MM.1S (cell line): ENCODE measurements around the gene CYP24A1.

Source experiments
- DNase-seq: peaks from one replicate; pipeline ENCODE4 v3.0.0-alpha.2; 2015
- H2AFZ ChIP-seq: fragments of 300-600 bp; sonication (generic); 2 replicates; pipeline ENCODE4 v1.6.0; 2016; ENCODE audit warnings: antibody characterized with exemption, low read length
- H3F3A ChIP-seq: fragments of 300-600 bp; sonication (generic); 2 replicates; pipeline ENCODE4 v1.6.1; 2016; ENCODE audit warnings: mild to moderate bottlenecking, antibody characterized with exemption, low read length, moderate library complexity, mixed read lengths; ENCODE audit not compliant: insufficient read depth
- H3K27ac ChIP-seq: fragments of 300-600 bp; sonication (generic); 2 replicates; pipeline ENCODE4 v1.5.1; 2016; ENCODE audit warnings: mild to moderate bottlenecking, low read length
- H3K27me3 ChIP-seq: fragments of 300-600 bp; sonication (generic); replicated peaks from 2 replicates; pipeline ENCODE4 v1.6.0; 2016; ENCODE audit warnings: low read length; ENCODE audit not compliant: insufficient read depth
- H3K36me3 ChIP-seq: fragments of 300-600 bp; sonication (generic); replicated peaks from 2 replicates; pipeline ENCODE4 v1.6.1; 2016; ENCODE audit warnings: mild to moderate bottlenecking, low read length, mixed read lengths; ENCODE audit not compliant: insufficient read depth
- H3K4me1 ChIP-seq: fragments of 300-600 bp; sonication (generic); 2 replicates; pipeline ENCODE4 v1.6.1; 2016; ENCODE audit warnings: low read length, mixed read lengths
- H3K4me2 ChIP-seq: fragments of 300-600 bp; sonication (generic); 2 replicates; pipeline ENCODE4 v1.6.0; 2016; ENCODE audit warnings: low read depth, low read length
- H3K4me3 ChIP-seq: fragments of 300-600 bp; sonication (generic); 2 replicates; pipeline ENCODE4 v1.5.1; 2016; ENCODE audit warnings: low read length, mixed read lengths
- H3K79me2 ChIP-seq: fragments of 300-600 bp; sonication (generic); 2 replicates; pipeline ENCODE4 v1.6.1; 2016; ENCODE audit warnings: mixed run types, low read length, mixed read lengths
- H3K9ac ChIP-seq: fragments of 300-600 bp; sonication (generic); 2 replicates; pipeline ENCODE4 v1.6.1; 2016; ENCODE audit warnings: low read length, mixed read lengths
- H3K9me2 ChIP-seq: fragments of 300-600 bp; sonication (generic); replicated peaks from 2 replicates; pipeline ENCODE4 v1.6.1; 2016; ENCODE audit warnings: mild to moderate bottlenecking, low read length, mixed read lengths; ENCODE audit not compliant: insufficient read depth
- H3K9me3 ChIP-seq: fragments of 300-600 bp; sonication (generic); replicated peaks from 2 replicates; pipeline ENCODE4 v1.6.1; 2016; ENCODE audit warnings: mild to moderate bottlenecking, low read length, mixed read lengths; ENCODE audit not compliant: insufficient read depth
- H4K20me1 ChIP-seq: fragments of 300-600 bp; sonication (generic); 2 replicates; pipeline ENCODE4 v1.6.1; 2016; ENCODE audit warnings: mild to moderate bottlenecking, low read length, moderate library complexity, mixed read lengths; ENCODE audit not compliant: insufficient read depth
- EZH2 ChIP-seq: fragments of 300-600 bp; sonication (generic); optimal IDR thresholded peaks from 2 replicates; pipeline ENCODE3; 2017; ENCODE audit warnings: low read depth, mild to moderate bottlenecking, antibody characterized with exemption, low read length, mixed read lengths
- EZH2phosphoT487 ChIP-seq: fragments of 300-600 bp; sonication (generic); IDR thresholded peaks from 2 replicates; pipeline ENCODE4 v1.6.1; 2018; ENCODE audit warnings: antibody characterized with exemption, low read length
- TF ChIP-seq, protein P1 (sequence below): fragments of 300-600 bp; sonication (generic); IDR thresholded peaks from 2 replicates; pipeline ENCODE4 v1.5.1; 2016; ENCODE audit warnings: antibody characterized with exemption, low read length, mixed read lengths

The CYP24A1 gene

DNA sequence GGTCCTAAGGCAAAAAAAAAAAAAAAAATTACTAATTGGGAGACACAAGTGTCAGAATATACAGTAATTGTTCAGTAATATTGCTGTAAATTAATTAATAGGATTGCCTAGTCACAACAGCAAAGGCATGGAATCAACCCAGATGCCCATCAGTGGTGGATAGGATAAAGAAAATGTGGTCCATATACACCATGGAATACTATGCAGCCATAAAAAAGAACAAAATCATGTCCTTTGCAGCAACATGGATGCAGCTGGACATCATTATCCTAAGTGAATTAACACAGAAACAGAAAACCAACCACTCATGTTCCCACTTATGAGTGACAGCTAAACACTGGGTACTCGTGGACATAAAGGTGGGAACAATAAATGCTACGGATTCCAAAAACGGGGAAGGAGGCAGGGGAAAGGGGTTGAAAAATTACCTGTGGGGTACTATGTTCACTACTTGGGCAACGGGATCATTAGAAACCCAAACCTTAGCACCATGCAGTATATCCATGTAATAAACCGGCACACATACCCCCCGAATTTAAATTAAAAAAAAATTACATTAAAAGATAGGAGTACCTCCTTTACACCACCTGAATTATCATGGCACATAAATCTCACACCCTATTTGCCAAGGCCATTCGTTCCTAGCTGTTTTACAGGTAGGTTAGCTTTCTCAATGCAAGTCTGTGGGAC is 33.4 kb upstream of the CYP24A1 start:
- Histone ChIP-seq H3K9ac (peak overlapping the region; percentile 98; the same call in 1 of the 2 replicates), H3K4me3 (peak overlapping the region; percentile 86), H2AFZ (peak overlapping the region; percentile 95), H3K4me2 (peak overlapping the region; percentile 78), H3K27me3 (no peaks in the 10 kb centered on the region), H3K36me3 (no peaks in the 10 kb centered on the region), H3K9me2 (no peaks in the 10 kb centered on the region), H3F3A (no peaks in the 10 kb centered on the region), H3K79me2 (peaks cover 43% of the 10 kb centered on the region), H3K9me3 (no peaks in the 10 kb centered on the region), H3K27ac (no peak overlapping the region), H3K4me1 (peaks cover 12% of the 10 kb centered on the region), H4K20me1 (no peaks in the 10 kb centered on the region)
- TF ChIP-seq, protein P1, sequence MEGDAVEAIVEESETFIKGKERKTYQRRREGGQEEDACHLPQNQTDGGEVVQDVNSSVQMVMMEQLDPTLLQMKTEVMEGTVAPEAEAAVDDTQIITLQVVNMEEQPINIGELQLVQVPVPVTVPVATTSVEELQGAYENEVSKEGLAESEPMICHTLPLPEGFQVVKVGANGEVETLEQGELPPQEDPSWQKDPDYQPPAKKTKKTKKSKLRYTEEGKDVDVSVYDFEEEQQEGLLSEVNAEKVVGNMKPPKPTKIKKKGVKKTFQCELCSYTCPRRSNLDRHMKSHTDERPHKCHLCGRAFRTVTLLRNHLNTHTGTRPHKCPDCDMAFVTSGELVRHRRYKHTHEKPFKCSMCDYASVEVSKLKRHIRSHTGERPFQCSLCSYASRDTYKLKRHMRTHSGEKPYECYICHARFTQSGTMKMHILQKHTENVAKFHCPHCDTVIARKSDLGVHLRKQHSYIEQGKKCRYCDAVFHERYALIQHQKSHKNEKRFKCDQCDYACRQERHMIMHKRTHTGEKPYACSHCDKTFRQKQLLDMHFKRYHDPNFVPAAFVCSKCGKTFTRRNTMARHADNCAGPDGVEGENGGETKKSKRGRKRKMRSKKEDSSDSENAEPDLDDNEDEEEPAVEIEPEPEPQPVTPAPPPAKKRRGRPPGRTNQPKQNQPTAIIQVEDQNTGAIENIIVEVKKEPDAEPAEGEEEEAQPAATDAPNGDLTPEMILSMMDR = no peak
- TF ChIP-seq EZH2 (no peak), EZH2phosphoT487 (no peak)
- DNase-seq = no peak

DNA sequence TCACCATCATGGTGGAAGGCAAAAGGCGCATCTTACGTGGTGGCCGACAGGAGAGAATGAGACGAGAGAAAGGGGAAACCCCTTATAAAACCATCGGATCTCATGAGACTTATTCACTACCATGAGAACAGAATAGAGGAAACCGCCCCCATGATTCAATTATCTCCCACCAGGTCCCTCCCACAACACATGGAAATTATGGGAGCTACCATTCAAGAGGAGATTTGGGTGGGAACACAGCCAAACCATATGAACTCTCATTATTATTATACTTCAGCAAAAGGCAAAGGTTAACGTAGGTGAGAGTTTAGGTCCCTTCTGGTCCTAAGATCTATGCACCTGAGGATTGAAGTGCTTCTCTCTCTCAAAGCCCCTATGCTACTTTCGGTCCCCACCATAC is 31.7 kb upstream of the CYP24A1 start:
- TF ChIP-seq, protein P1 = no peak
- TF ChIP-seq EZH2 = no peak
- no peak for TF ChIP-seq EZH2phosphoT487
- Histone ChIP-seq H3K9ac (no peak overlapping the region), H3K4me3 (no peak overlapping the region), H4K20me1 (no peaks in the 10 kb centered on the region), H3K79me2 (peaks cover 26% of the 10 kb centered on the region), H3F3A (no peaks in the 10 kb centered on the region), H3K36me3 (no peaks in the 10 kb centered on the region), H3K9me3 (no peaks in the 10 kb centered on the region), H3K27me3 (no peaks in the 10 kb centered on the region), H3K9me2 (no peaks in the 10 kb centered on the region), H2AFZ (no peak overlapping the region), H3K27ac (no peak overlapping the region), H3K4me2 (no peak overlapping the region), H3K4me1 (peaks cover 11% of the 10 kb centered on the region)
- DNase-seq = no peak

DNA sequence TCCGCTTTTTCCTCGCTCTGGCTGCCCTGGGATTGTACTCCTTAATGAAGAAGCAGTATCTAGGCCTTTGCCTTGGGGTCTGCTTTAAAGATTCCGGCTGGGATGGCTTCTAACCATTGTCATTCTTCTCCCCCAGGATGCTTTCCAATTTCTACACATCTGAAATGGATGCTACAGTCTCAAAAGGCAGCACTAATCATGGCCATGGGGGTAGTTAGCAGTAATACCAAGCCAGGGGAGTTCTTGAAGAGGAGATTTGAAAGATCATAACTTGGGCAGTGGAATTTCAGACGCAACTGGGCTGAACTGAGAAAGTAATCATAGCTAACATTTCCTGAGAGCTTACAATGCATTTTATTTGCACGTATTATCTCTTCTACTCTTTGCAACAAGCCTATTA is 30.7 kb upstream of the CYP24A1 start:
- Histone ChIP-seq H3K4me3 (no peak overlapping the region), H3K4me1 (peaks cover 7% of the 10 kb centered on the region), H3K9me2 (no peaks in the 10 kb centered on the region), H3F3A (no peaks in the 10 kb centered on the region), H3K4me2 (no peak overlapping the region), H3K9me3 (no peaks in the 10 kb centered on the region), H3K27ac (no peak overlapping the region), H2AFZ (no peak overlapping the region), H3K27me3 (no peaks in the 10 kb centered on the region), H3K79me2 (peaks cover 16% of the 10 kb centered on the region), H4K20me1 (no peaks in the 10 kb centered on the region), H3K36me3 (no peaks in the 10 kb centered on the region), H3K9ac (no peak overlapping the region)
- TF ChIP-seq EZH2phosphoT487 (no peak), EZH2 (no peak)
- TF ChIP-seq, protein P1 = no peak
- DNase-seq = no peak
